ENCODE results near the gene FARS2. TPM values are rescaled to one million over a fixed set of nuclear protein-coding genes. Genes with fewer than 3 reads are reported as not detected.

The FARS2 gene
- total RNA-seq, 4 donors from 2014 or later, result 2.6 to 21.9 (median 15.0) TPM

GRCh38 chr6:5536644-5537043, 275.3 kb downstream of the FARS2 start:
- no peaks in the 10 kb centered on the region for H3K27me3 ChIP-seq
- in situ Hi-C loops (cut with MboI; ENCODE audit: low pct_ligation_motif_present in 1 of 4, low pct_unique_long_range_greater_than_20kb in 1 of 4, low sequenced_read_pairs in 3 of 4), result no loop called here
- 96% methylated on average over 1 of the region's 1 CpG; no CpG with 5 or more reads in 1 of the 2 donors for WGBS, 2 donors (ENCODE audit: low coverage in 1 of 2)
- H3K9me3 ChIP-seq, result no peaks in the 10 kb centered on the region
- no peak for TF ChIP-seq POLR2A (IDR thresholded peaks at IDR 0.05)
- TF ChIP-seq POLR2AphosphoS5 (IDR thresholded peaks at IDR 0.05), result no peak
- no peak for TF ChIP-seq CTCF (IDR thresholded peaks at IDR 0.05)
- no peak for TF ChIP-seq EP300 (IDR thresholded peaks at IDR 0.05; ENCODE audit: low read depth)
- no peak for DNase-seq
- peaks cover 0 to 3% (median 0%) of the 10 kb centered on the region in 4 donors for H3K4me1 ChIP-seq
- no peak overlapping the region for H3K27ac ChIP-seq
- H3K36me3 ChIP-seq, result no peaks in the 10 kb centered on the region
- no peak overlapping the region for H3K4me3 ChIP-seq
- intact Hi-C loops (cut with DNase I; ENCODE audit: low total_unique reads), result loop anchor here (5.0 kb wide), 1 partner anchor 1836 kb away; no protein-coding TSS in a partner anchor

- H3K27me3 ChIP-seq, result no peaks in the 10 kb centered on the region
- peaks cover 0 to 3% (median 0%) of the 10 kb centered on the region in 4 donors for H3K4me1 ChIP-seq
- TF ChIP-seq CTCF (IDR thresholded peaks at IDR 0.05) (no peak), POLR2A (IDR thresholded peaks at IDR 0.05) (no peak), POLR2AphosphoS5 (IDR thresholded peaks at IDR 0.05) (no peak), EP300 (IDR thresholded peaks at IDR 0.05; ENCODE audit: low read depth) (no peak)
- no peak overlapping the region for H3K4me3 ChIP-seq
- WGBS, 2 donors (ENCODE audit: low coverage in 1 of 2), result 95 to 97% methylated on average over 7 to 8 of the region's 8 CpGs
- H3K27ac ChIP-seq, result no peak overlapping the region
- no peak for DNase-seq
- no peaks in the 10 kb centered on the region for H3K9me3 ChIP-seq
- in situ Hi-C loops (cut with MboI; ENCODE audit: low pct_ligation_motif_present in 1 of 4, low pct_unique_long_range_greater_than_20kb in 1 of 4, low sequenced_read_pairs in 3 of 4), result no loop called here
- intact Hi-C loops (cut with DNase I; ENCODE audit: low total_unique reads), result loop anchor here (5.0 kb wide), 1 partner anchor 1835 kb away; no protein-coding TSS in a partner anchor
- no peaks in the 10 kb centered on the region for H3K36me3 ChIP-seq
Observed at GRCh38 chr6:5537132-5537531, 275.8 kb downstream of the FARS2 start.

GRCh38 chr6:5537967-5538366, 276.7 kb downstream of the FARS2 start:
- no peak for TF ChIP-seq CTCF (IDR thresholded peaks at IDR 0.05)
- TF ChIP-seq EP300 (IDR thresholded peaks at IDR 0.05; ENCODE audit: low read depth), result no peak
- no peak for TF ChIP-seq POLR2AphosphoS5 (IDR thresholded peaks at IDR 0.05)
- TF ChIP-seq POLR2A (IDR thresholded peaks at IDR 0.05), result no peak
- DNase-seq, result no peak
- intact Hi-C loops (cut with DNase I; ENCODE audit: low total_unique reads), result loop anchor here (5.0 kb wide), 1 partner anchor 1834 kb away; no protein-coding TSS in a partner anchor
- no peaks in the 10 kb centered on the region for H3K27me3 ChIP-seq
- no peak overlapping the region for H3K27ac ChIP-seq
- H3K9me3 ChIP-seq, result no peaks in the 10 kb centered on the region
- H3K4me3 ChIP-seq, result no peak overlapping the region
- H3K36me3 ChIP-seq, result no peaks in the 10 kb centered on the region
- in situ Hi-C loops (cut with MboI; ENCODE audit: low pct_ligation_motif_present in 1 of 4, low pct_unique_long_range_greater_than_20kb in 1 of 4, low sequenced_read_pairs in 3 of 4), result no loop called here
- peaks cover 0 to 3% (median 0%) of the 10 kb centered on the region in 4 donors for H3K4me1 ChIP-seq
- 15 to 50% methylated on average over 1 of the region's 1 CpG for WGBS, 2 donors (ENCODE audit: low coverage in 1 of 2)

GRCh38 chr6:5540370-5540769, 279.1 kb downstream of the FARS2 start:
- 83 to 89% methylated on average over 6 to 8 of the region's 8 CpGs for WGBS, 2 donors (ENCODE audit: low coverage in 1 of 2)
- TF ChIP-seq POLR2AphosphoS5 (IDR thresholded peaks at IDR 0.05), result no peak
- no peak for TF ChIP-seq EP300 (IDR thresholded peaks at IDR 0.05; ENCODE audit: low read depth)
- TF ChIP-seq POLR2A (IDR thresholded peaks at IDR 0.05), result no peak
- no peak for TF ChIP-seq CTCF (IDR thresholded peaks at IDR 0.05)
- H3K4me1 ChIP-seq, result peaks cover 0 to 3% (median 0%) of the 10 kb centered on the region in 4 donors
- no peak overlapping the region for H3K4me3 ChIP-seq
- DNase-seq, result no peak
- no peaks in the 10 kb centered on the region for H3K27me3 ChIP-seq
- intact Hi-C loops (cut with DNase I; ENCODE audit: low total_unique reads) (no loop called here), in situ Hi-C loops (cut with MboI; ENCODE audit: low pct_ligation_motif_present in 1 of 4, low pct_unique_long_range_greater_than_20kb in 1 of 4, low sequenced_read_pairs in 3 of 4) (no loop called here)
- no peaks in the 10 kb centered on the region for H3K9me3 ChIP-seq
- H3K36me3 ChIP-seq, result no peaks in the 10 kb centered on the region
- no peak overlapping the region for H3K27ac ChIP-seq

Data from transverse colon (tissue), 4 donors.